ENCODE results near the gene IGF1. TPM values are rescaled to one million over a fixed set of nuclear protein-coding genes. Genes with fewer than 3 reads are reported as not detected.

Gene IGF1
- total RNA-seq, 5 donors from 2014 or later (not counting 1 experiment from before 2014, with no cell fraction given): 0.26 to 0.32 TPM; not detected in 3

DNA sequence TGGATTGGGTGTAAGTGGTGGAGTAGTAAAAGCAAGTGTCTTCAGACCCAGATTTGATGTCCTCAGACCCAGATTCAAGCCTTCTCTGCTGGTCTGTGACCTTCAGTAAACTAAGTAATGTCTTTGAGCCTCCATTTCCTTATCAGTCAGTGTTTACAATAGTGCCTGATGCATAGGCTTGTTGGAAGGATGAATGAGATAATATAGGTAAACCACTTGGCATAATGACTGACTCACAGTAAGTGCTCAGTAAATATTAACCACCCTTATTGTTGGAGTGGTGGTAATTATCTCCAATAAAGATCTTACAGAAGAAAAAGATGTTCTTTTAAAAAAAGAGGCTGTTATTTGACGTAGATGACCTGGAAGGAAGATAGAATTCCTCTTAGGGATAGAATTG is 86.2 kb downstream of the IGF1 start:
- ChIA-PET POLR2A (no interaction called here), CTCF (no interaction called here)
- no peaks in the 10 kb centered on the region for H3K9me3 ChIP-seq
- WGBS (ENCODE audit: insufficient coverage): no CpG with 5 or more reads among the region's 1 CpG
- H3K4me1 Mint-ChIP-seq: no peaks in the 10 kb centered on the region
- no peak overlapping the region for H3K27ac ChIP-seq (ENCODE audit: low read length)
- peaks cover 0 to 6% of the 10 kb centered on the region in 2 donors for H3K27me3 Mint-ChIP-seq
- ATAC-seq (replicated peaks in 1 of 4) (no peak), DNase-seq (no peak)
- H3K4me3 Mint-ChIP-seq: no peak overlapping the region
- no peaks in the 10 kb centered on the region for H3K9me3 Mint-ChIP-seq
- no peaks in the 10 kb centered on the region for H3K36me3 ChIP-seq (ENCODE audit: control insufficient read depth in 2 of 2, extremely low read depth in 1 of 2, insufficient read depth in 1 of 2, low read length in 1 of 2)
- H3K4me3 ChIP-seq (ENCODE audit: control insufficient read depth in 1 of 2, extremely low read depth in 1 of 2, low read length in 1 of 2): no peak overlapping the region
- H3K27ac Mint-ChIP-seq: no peak overlapping the region
- no peaks in the 10 kb centered on the region for H3K36me3 Mint-ChIP-seq
- no peaks in the 10 kb centered on the region for H3K4me1 ChIP-seq (ENCODE audit: control insufficient read depth in 1 of 2, extremely low read depth in 1 of 2, insufficient read depth in 2 of 2, low read length in 2 of 2)
- H3K27me3 ChIP-seq (replicated peaks in 1 of 2; ENCODE audit: control insufficient read depth in 2 of 2, extremely low read depth in 1 of 2, insufficient read depth in 2 of 2, low read length in 1 of 2): no peaks in the 10 kb centered on the region

- no peaks in the 10 kb centered on the region for H3K4me1 ChIP-seq (ENCODE audit: control insufficient read depth in 1 of 2, extremely low read depth in 1 of 2, insufficient read depth in 2 of 2, low read length in 2 of 2)
- CTCF ChIA-PET: no interaction called here
- Mint-ChIP-seq H3K4me1 (no peaks in the 10 kb centered on the region), H3K27ac (no peak overlapping the region), H3K27me3 (peaks cover 7 to 9% of the 10 kb centered on the region in 2 donors), H3K36me3 (no peaks in the 10 kb centered on the region), H3K4me3 (no peak overlapping the region), H3K9me3 (peaks cover 0 to 2% (median 0%) of the 10 kb centered on the region in 3 donors)
- 65% methylated on average over 2 of the region's 4 CpGs for whole genome bisulfite sequencing (ENCODE audit: insufficient coverage)
- no peaks in the 10 kb centered on the region for H3K36me3 ChIP-seq (ENCODE audit: control insufficient read depth in 2 of 2, extremely low read depth in 1 of 2, insufficient read depth in 1 of 2, low read length in 1 of 2)
- H3K27ac ChIP-seq (ENCODE audit: low read length): no peak overlapping the region
- H3K4me3 ChIP-seq (ENCODE audit: control insufficient read depth in 1 of 2, extremely low read depth in 1 of 2, low read length in 1 of 2): no peak overlapping the region
- DNase-seq (no peak), ATAC-seq (replicated peaks in 1 of 4) (no peak)
- no peaks in the 10 kb centered on the region for H3K27me3 ChIP-seq (replicated peaks in 1 of 2; ENCODE audit: control insufficient read depth in 2 of 2, extremely low read depth in 1 of 2, insufficient read depth in 2 of 2, low read length in 1 of 2)
- no peaks in the 10 kb centered on the region for H3K9me3 ChIP-seq
- POLR2A ChIA-PET: no interaction called here
Measured at GRCh38 chr12:102390068-102390467, 90.3 kb downstream of the IGF1 start.

- POLR2A ChIA-PET: no interaction called here
- H3K27ac Mint-ChIP-seq: no peak overlapping the region
- Histone ChIP-seq H3K36me3 (ENCODE audit: control insufficient read depth in 2 of 2, extremely low read depth in 1 of 2, insufficient read depth in 1 of 2, low read length in 1 of 2) (no peaks in the 10 kb centered on the region), H3K9me3 (no peaks in the 10 kb centered on the region), H3K27ac (ENCODE audit: low read length) (no peak overlapping the region), H3K4me1 (ENCODE audit: control insufficient read depth in 1 of 2, extremely low read depth in 1 of 2, insufficient read depth in 2 of 2, low read length in 2 of 2) (no peaks in the 10 kb centered on the region), H3K4me3 (ENCODE audit: control insufficient read depth in 1 of 2, extremely low read depth in 1 of 2, low read length in 1 of 2) (no peak overlapping the region), H3K27me3 (replicated peaks in 1 of 2; ENCODE audit: control insufficient read depth in 2 of 2, extremely low read depth in 1 of 2, insufficient read depth in 2 of 2, low read length in 1 of 2) (no peaks in the 10 kb centered on the region)
- H3K9me3 Mint-ChIP-seq: peaks cover 4 to 11% (median 6%) of the 10 kb centered on the region in 3 donors
- peaks cover 5 to 9% of the 10 kb centered on the region in 2 donors for H3K27me3 Mint-ChIP-seq
- CTCF ChIA-PET: no interaction called here
- H3K4me3 Mint-ChIP-seq: no peak overlapping the region
- H3K36me3 Mint-ChIP-seq: no peaks in the 10 kb centered on the region
- H3K4me1 Mint-ChIP-seq: no peaks in the 10 kb centered on the region
- WGBS (ENCODE audit: insufficient coverage): 17% methylated on average over 1 of the region's 1 CpG
- no peak for ATAC-seq (replicated peaks in 1 of 4)
- no peak for DNase-seq
Measured at GRCh38 chr12:102388469-102388868, 91.9 kb downstream of the IGF1 start.

DNA sequence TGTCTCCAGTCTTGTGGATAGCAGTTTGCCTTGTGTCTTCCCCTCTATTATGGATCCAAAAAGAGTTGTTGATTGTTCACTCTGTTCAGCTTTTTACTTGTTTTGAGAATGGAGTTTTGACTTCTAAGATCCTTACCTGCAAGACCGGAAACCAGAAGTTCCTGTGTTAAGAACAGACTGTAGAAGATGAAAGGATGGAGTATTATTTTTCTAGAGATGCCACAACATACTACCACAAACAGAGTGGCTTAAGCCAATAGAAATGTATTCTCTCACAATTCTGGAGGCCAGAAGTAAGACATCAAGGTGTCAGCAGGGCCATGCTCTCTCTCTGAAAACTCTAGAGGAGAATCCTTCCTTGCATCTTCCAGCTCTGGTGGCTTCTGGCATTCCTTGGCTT is 95.0 kb downstream of the IGF1 start:
- Histone ChIP-seq H3K27ac (ENCODE audit: low read length) (no peak overlapping the region), H3K4me1 (ENCODE audit: control insufficient read depth in 1 of 2, extremely low read depth in 1 of 2, insufficient read depth in 2 of 2, low read length in 2 of 2) (no peaks in the 10 kb centered on the region), H3K36me3 (ENCODE audit: control insufficient read depth in 2 of 2, extremely low read depth in 1 of 2, insufficient read depth in 1 of 2, low read length in 1 of 2) (no peaks in the 10 kb centered on the region), H3K27me3 (replicated peaks in 1 of 2; ENCODE audit: control insufficient read depth in 2 of 2, extremely low read depth in 1 of 2, insufficient read depth in 2 of 2, low read length in 1 of 2) (no peaks in the 10 kb centered on the region), H3K4me3 (ENCODE audit: control insufficient read depth in 1 of 2, extremely low read depth in 1 of 2, low read length in 1 of 2) (no peak overlapping the region), H3K9me3 (no peaks in the 10 kb centered on the region)
- no peak overlapping the region for H3K4me3 Mint-ChIP-seq
- CTCF ChIA-PET: no interaction called here
- WGBS (ENCODE audit: insufficient coverage): no CpG with 5 or more reads among the region's 1 CpG
- POLR2A ChIA-PET: no interaction called here
- H3K4me1 Mint-ChIP-seq: no peaks in the 10 kb centered on the region
- peaks cover 5 to 9% of the 10 kb centered on the region in 2 donors for H3K27me3 Mint-ChIP-seq
- peaks cover 4 to 25% (median 6%) of the 10 kb centered on the region in 3 donors for H3K9me3 Mint-ChIP-seq
- no peak overlapping the region for H3K27ac Mint-ChIP-seq
- no peak for DNase-seq
- H3K36me3 Mint-ChIP-seq: no peaks in the 10 kb centered on the region
- ATAC-seq (replicated peaks in 1 of 4): no peak

- Histone ChIP-seq H3K4me1 (ENCODE audit: control insufficient read depth in 1 of 2, extremely low read depth in 1 of 2, insufficient read depth in 2 of 2, low read length in 2 of 2) (no peaks in the 10 kb centered on the region), H3K9me3 (no peaks in the 10 kb centered on the region), H3K27ac (ENCODE audit: low read length) (no peak overlapping the region), H3K4me3 (ENCODE audit: control insufficient read depth in 1 of 2, extremely low read depth in 1 of 2, low read length in 1 of 2) (no peak overlapping the region), H3K27me3 (replicated peaks in 1 of 2; ENCODE audit: control insufficient read depth in 2 of 2, extremely low read depth in 1 of 2, insufficient read depth in 2 of 2, low read length in 1 of 2) (no peaks in the 10 kb centered on the region), H3K36me3 (ENCODE audit: control insufficient read depth in 2 of 2, extremely low read depth in 1 of 2, insufficient read depth in 1 of 2, low read length in 1 of 2) (no peaks in the 10 kb centered on the region)
- no peak overlapping the region for H3K4me3 Mint-ChIP-seq
- ATAC-seq (replicated peaks in 1 of 4) (no peak), DNase-seq (no peak)
- ChIA-PET POLR2A (no interaction called here), CTCF (no interaction called here)
- no peak overlapping the region for H3K27ac Mint-ChIP-seq
- no CpG with 5 or more reads among the region's 3 CpGs for WGBS (ENCODE audit: insufficient coverage)
- no peaks in the 10 kb centered on the region for H3K4me1 Mint-ChIP-seq
- no peaks in the 10 kb centered on the region for H3K36me3 Mint-ChIP-seq
- no peaks in the 10 kb centered on the region for H3K27me3 Mint-ChIP-seq
- peaks cover 3 to 23% (median 4%) of the 10 kb centered on the region in 3 donors for H3K9me3 Mint-ChIP-seq
Measured at GRCh38 chr12:102379346-102380162, 100.8 kb downstream of the IGF1 start.

DNA sequence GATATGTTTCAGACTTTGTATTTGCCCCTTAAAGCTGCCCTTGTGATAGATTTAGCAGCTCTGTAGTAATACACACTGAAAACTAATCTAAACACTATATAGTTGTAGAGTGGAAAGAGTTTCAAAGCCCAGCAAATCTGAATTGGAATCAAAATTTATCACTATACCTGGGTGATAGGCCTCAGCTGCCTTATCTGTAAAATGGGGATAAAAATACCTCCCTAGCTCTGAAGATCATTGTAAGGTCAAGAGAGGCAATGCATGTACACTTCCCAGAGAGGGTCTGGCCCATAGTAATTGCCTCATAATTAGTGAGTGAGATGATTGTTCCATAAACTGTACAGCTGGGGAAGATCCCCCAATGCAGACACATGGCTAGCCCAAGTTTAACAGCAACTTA is 103.6 kb downstream of the IGF1 start:
- H3K36me3 Mint-ChIP-seq: no peaks in the 10 kb centered on the region

More for the DNA sequence above, 103.6 kb downstream of the IGF1 start:
- DNase-seq (no peak), ATAC-seq (replicated peaks in 1 of 4) (no peak)
- Mint-ChIP-seq H3K27me3 (no peaks in the 10 kb centered on the region), H3K4me1 (no peaks in the 10 kb centered on the region), H3K27ac (no peak overlapping the region), H3K9me3 (peaks cover 0 to 4% (median 0%) of the 10 kb centered on the region in 3 donors), H3K4me3 (no peak overlapping the region)
- H3K27ac ChIP-seq (ENCODE audit: low read length): no peak overlapping the region
- no peak overlapping the region for H3K4me3 ChIP-seq (ENCODE audit: control insufficient read depth in 1 of 2, extremely low read depth in 1 of 2, low read length in 1 of 2)
- no peaks in the 10 kb centered on the region for H3K9me3 ChIP-seq
- no peaks in the 10 kb centered on the region for H3K4me1 ChIP-seq (ENCODE audit: control insufficient read depth in 1 of 2, extremely low read depth in 1 of 2, insufficient read depth in 2 of 2, low read length in 2 of 2)
- no peaks in the 10 kb centered on the region for H3K36me3 ChIP-seq (ENCODE audit: control insufficient read depth in 2 of 2, extremely low read depth in 1 of 2, insufficient read depth in 1 of 2, low read length in 1 of 2)
- ChIA-PET POLR2A (no interaction called here), CTCF (no interaction called here)
- H3K27me3 ChIP-seq (replicated peaks in 1 of 2; ENCODE audit: control insufficient read depth in 2 of 2, extremely low read depth in 1 of 2, insufficient read depth in 2 of 2, low read length in 1 of 2): no peaks in the 10 kb centered on the region
